Endothelial cell of umbilical vein (primary cell): ENCODE results near the gene IL4I1. TPM values are rescaled to one million over a fixed set of nuclear protein-coding genes. Genes with fewer than 3 reads are reported as not detected.

Source experiments
- BruUV-seq: library from RNA; stranded (reverse); fragments of 400-500 nt; replicated peaks from 2 replicates; lab custom pipeline; 2021; lab: Mats Ljungman, UMichigan
- CTCF ChIA-PET: fragments of 300-600, 350-600 bp; sonication (Branson Sonifier 250); formaldehyde crosslinking; loops from one replicate; lab custom pipeline; 2021; ENCODE audit warnings: antibody characterized with exemption, inconsistent platforms; lab: Charles Lee
- POLR2A ChIA-PET: fragments of 300-600, 350-600 bp; sonication (Branson Sonifier 250); formaldehyde crosslinking; loops from one replicate; lab custom pipeline; 2021; ENCODE audit warnings: antibody characterized with exemption, inconsistent platforms; lab: Charles Lee
- DNase-seq: peaks from one replicate; pipeline ENCODE4 v3.0.0-alpha.2; 2011; ENCODE audit warnings: low read depth, low spot score
- FAIRE-seq: peaks from 2 replicates; lab custom pipeline; 2011; peaks lifted over from hg19 to GRCh38; lab: Jason Lieb, UNC
- H2AFZ ChIP-seq: 2 replicates; pipeline ENCODE4 v1.6.0; 2012; ENCODE audit warnings: low read depth, low read length, control low read depth, inconsistent platforms
- H3K27ac ChIP-seq: 2 replicates; pipeline ENCODE4 v1.5.1; 2011; ENCODE audit warnings: low read depth, mild to moderate bottlenecking, control low read depth, low read length, moderate library complexity; ENCODE audit not compliant: insufficient read depth
- H3K27me3 ChIP-seq, 2 experiments: 2 replicates each; pipeline versions ENCODE4 v1.6.0 to v1.6.1; 2011; ENCODE audit warnings: low read length in 2 of 2, mixed read lengths in 1 of 2; ENCODE audit not compliant: control insufficient read depth in 2 of 2, insufficient read depth in 2 of 2
- H3K36me3 ChIP-seq, 2 experiments: 2 replicates in 1 of 2; 3 replicates in 1 of 2; pipeline ENCODE4 v1.5.1; 2011; ENCODE audit warnings: low read length in 2 of 2, mild to moderate bottlenecking in 1 of 2, moderate library complexity in 1 of 2; ENCODE audit not compliant: control insufficient read depth in 2 of 2, insufficient read depth in 2 of 2; ENCODE audit errors: extremely low read depth in 1 of 2
- H3K4me1 ChIP-seq: 3 replicates; pipeline ENCODE4 v1.5.1; 2011; ENCODE audit warnings: mild to moderate bottlenecking, low read length; ENCODE audit not compliant: control insufficient read depth, insufficient read depth; ENCODE audit errors: extremely low read depth
- H3K4me2 ChIP-seq: 2 replicates; pipeline ENCODE4 v1.6.1; 2011; ENCODE audit warnings: low read length, control low read depth, mixed read lengths; ENCODE audit not compliant: insufficient read depth
- H3K4me3 ChIP-seq, 3 experiments: fragments of 200-600 bp in 1 of 3; sonication (generic), shearing (Covaris generic) in 1 of 3; replicated peaks in 1 of 3; 2 replicates each; pipeline ENCODE4 v1.5.1; 2011 to 2016; ENCODE audit warnings: control low read depth in 3 of 3, low read length in 3 of 3, mild to moderate bottlenecking in 2 of 3, inconsistent platforms in 1 of 3, low read depth in 1 of 3, moderate library complexity in 1 of 3; ENCODE audit not compliant: insufficient read depth in 1 of 3
- H3K79me2 ChIP-seq: 2 replicates; pipeline ENCODE4 v1.6.0; 2012; ENCODE audit warnings: low read length, inconsistent platforms; ENCODE audit not compliant: control insufficient read depth, insufficient read depth
- H3K9ac ChIP-seq: replicated peaks from 2 replicates; pipeline ENCODE3; 2011; ENCODE audit warnings: low read length, control low read depth; ENCODE audit not compliant: insufficient read depth; ENCODE audit errors: extremely low read depth
- H3K9me1 ChIP-seq: replicated peaks from 3 replicates; pipeline ENCODE4 v1.6.0; 2011; ENCODE audit warnings: mild to moderate bottlenecking, low read length; ENCODE audit not compliant: control insufficient read depth, insufficient read depth; ENCODE audit errors: extremely low read depth
- H3K9me3 ChIP-seq: replicated peaks from 2 replicates; pipeline ENCODE4 v1.5.1; 2012; ENCODE audit warnings: low read length, inconsistent platforms; ENCODE audit not compliant: control insufficient read depth, insufficient read depth
- H4K20me1 ChIP-seq: replicated peaks from 2 replicates; pipeline ENCODE3; 2011; ENCODE audit warnings: mild to moderate bottlenecking, low read length; ENCODE audit not compliant: control insufficient read depth, insufficient read depth; ENCODE audit errors: extremely low read depth
- EZH2 ChIP-seq: IDR thresholded peaks from 2 replicates; pipeline ENCODE4 v1.6.1; 2012; ENCODE audit warnings: borderline replicate concordance, low read depth, mild to moderate bottlenecking, moderate library complexity, low read length, inconsistent platforms; ENCODE audit not compliant: severe bottlenecking
- FOS ChIP-seq: IDR thresholded peaks from 2 replicates; pipeline ENCODE4 v1.6.1; 2011; ENCODE audit warnings: mild to moderate bottlenecking, low read length, moderate library complexity, borderline replicate concordance; ENCODE audit not compliant: insufficient read depth
- GATA2 ChIP-seq: IDR thresholded peaks from 2 replicates; pipeline ENCODE4 v1.7.0; 2011; ENCODE audit warnings: low read depth, mild to moderate bottlenecking, moderate library complexity, mixed read lengths, low read length; ENCODE audit not compliant: insufficient read length, insufficient read depth
- JUN ChIP-seq: IDR thresholded peaks from 2 replicates; pipeline ENCODE4 v1.6.1; 2011; ENCODE audit warnings: borderline replicate concordance, low read depth; ENCODE audit not compliant: insufficient read length, insufficient read depth
- MYC ChIP-seq: IDR thresholded peaks from one replicate; pipeline ENCODE4 v1.6.1; 2011; ENCODE audit warnings: mild to moderate bottlenecking, low read depth, low read length
- dilution Hi-C: fragments of 300-500 bp; cut with MboI; formaldehyde crosslinking; loops from one replicate; pipeline ENCODE4 v1.15.0; 2019; ENCODE audit warnings: low sequenced_read_pairs; ENCODE audit not compliant: extremely low pct_ligation_motif_present
- intact Hi-C: fragments of 100-400 bp; cut with micrococcal nuclease; formaldehyde crosslinking; loops from one replicate; pipeline ENCODE4 v1.10.0; 2022
- polyA plus RNA-seq, 4 experiments: library from polyadenylated mRNA; depleted of rRNA in 3 of 4; stranded (reverse) in 3 of 4; unstranded in 1 of 4; fragments of >200 nt; gene quantifications; 2 replicates each; pipeline versions ENCODE4 v1.2.1 to v1.2.3, GENCODE V29; 2011 to 2012; ENCODE audit warnings: missing spikeins in 1 of 4
- total RNA-seq: library from RNA; stranded (reverse); gene quantifications from 2 replicates; pipeline ENCODE4 v1.2.3, GENCODE V29; 2021
- TF ChIP-seq, protein P1 (sequence below), 2 donors: IDR thresholded peaks; 1 replicate in 1 of 2; 2 replicates in 1 of 2; pipeline ENCODE4 v1.5.1; 2011; ENCODE audit warnings: low read length in 2 of 2, mild to moderate bottlenecking in 2 of 2, moderate library complexity in 2 of 2, control low read depth in 1 of 2, inconsistent platforms in 1 of 2, low read depth in 1 of 2; ENCODE audit not compliant: insufficient read depth in 1 of 2; ENCODE audit errors: extremely low read depth in 1 of 2
- TF ChIP-seq, protein P2 (sequence below): IDR thresholded peaks from 2 replicates; pipeline ENCODE4 v1.6.1; 2011; ENCODE audit not compliant: insufficient read depth, insufficient read length

The IL4I1 gene
- total and polyA plus RNA-seq, 2 donors (not counting 3 experiments of a cell fraction or from before 2014, with no cell fraction given): 5.0 to 5.6 TPM

DNA sequence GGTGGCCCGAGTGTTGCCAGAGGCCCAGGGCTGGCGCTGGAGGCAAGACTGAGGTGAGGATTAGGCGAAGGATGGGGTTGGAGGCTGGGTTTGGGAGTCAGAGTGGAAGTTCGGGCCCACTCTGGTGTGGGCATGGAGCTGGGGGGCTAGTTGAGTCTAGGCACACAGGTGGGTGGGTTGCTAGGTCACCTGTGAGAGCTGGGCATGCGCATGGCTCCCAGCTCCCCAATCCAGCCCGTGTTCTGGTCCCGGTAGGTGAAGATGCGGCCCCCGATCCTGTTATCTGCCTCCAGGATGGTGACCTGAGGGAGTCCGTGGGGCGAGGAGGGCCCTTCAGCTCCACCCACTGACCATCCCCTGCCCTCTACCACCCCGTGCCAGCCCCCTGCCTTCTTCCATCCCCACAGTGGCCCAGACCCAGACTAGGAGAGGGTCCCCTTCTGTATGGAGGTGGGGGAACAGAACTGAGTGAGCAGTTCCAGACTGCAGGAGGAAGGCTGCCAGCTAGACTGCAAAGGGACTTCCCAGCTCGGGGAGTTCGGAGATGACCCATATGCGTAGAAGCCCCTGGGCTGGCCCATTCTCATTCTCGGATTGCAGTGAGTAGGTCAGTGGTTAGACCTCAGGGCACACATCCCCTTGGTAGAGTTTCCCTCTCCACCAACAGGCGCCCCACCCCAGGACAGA lies 1.7 kb downstream of the IL4I1 start:
- Histone ChIP-seq H3K9me3 (no peaks in the 10 kb centered on the region), H2AFZ (no peak overlapping the region), H3K4me3 (no peak overlapping the region), H3K36me3 (no peaks in the 10 kb centered on the region), H4K20me1 (no peaks in the 10 kb centered on the region), H3K27me3 (no peaks in the 10 kb centered on the region), H3K27ac (no peak overlapping the region), H3K4me2 (no peak overlapping the region), H3K9ac (no peak overlapping the region), H3K79me2 (no peaks in the 10 kb centered on the region), H3K9me1 (no peaks in the 10 kb centered on the region), H3K4me1 (peaks cover 16% of the 10 kb centered on the region)
- FAIRE-seq (no peak), DNase-seq (no peak)
- BruUV-seq: no TSS peak
- dilution Hi-C loops (no loop called here), intact Hi-C loops (no loop called here)
- POLR2A ChIA-PET: no interaction called here
- CTCF ChIA-PET: interaction anchor here (0.6 to 1.6 kb wide), 2 partner anchors 27 to 33 kb away, joined by 3 read pairs; no protein-coding TSS in a partner anchor
- TF ChIP-seq JUN (no peak), FOS (no peak), MYC (no peak), EZH2 (no peak), GATA2 (no peak)
- TF ChIP-seq, protein P1, sequence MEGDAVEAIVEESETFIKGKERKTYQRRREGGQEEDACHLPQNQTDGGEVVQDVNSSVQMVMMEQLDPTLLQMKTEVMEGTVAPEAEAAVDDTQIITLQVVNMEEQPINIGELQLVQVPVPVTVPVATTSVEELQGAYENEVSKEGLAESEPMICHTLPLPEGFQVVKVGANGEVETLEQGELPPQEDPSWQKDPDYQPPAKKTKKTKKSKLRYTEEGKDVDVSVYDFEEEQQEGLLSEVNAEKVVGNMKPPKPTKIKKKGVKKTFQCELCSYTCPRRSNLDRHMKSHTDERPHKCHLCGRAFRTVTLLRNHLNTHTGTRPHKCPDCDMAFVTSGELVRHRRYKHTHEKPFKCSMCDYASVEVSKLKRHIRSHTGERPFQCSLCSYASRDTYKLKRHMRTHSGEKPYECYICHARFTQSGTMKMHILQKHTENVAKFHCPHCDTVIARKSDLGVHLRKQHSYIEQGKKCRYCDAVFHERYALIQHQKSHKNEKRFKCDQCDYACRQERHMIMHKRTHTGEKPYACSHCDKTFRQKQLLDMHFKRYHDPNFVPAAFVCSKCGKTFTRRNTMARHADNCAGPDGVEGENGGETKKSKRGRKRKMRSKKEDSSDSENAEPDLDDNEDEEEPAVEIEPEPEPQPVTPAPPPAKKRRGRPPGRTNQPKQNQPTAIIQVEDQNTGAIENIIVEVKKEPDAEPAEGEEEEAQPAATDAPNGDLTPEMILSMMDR (IDR thresholded peaks at IDR 0.05; ENCODE audit: extremely low read depth in 1 of 2, insufficient read depth in 1 of 2, low read depth in 1 of 2, low read length in 2 of 2): no peak
- TF ChIP-seq, protein P2, sequence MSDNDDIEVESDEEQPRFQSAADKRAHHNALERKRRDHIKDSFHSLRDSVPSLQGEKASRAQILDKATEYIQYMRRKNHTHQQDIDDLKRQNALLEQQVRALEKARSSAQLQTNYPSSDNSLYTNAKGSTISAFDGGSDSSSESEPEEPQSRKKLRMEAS: no peak
